Measurements from ENCODE around the gene LRRK2.
"Not testable (repeated sequence)": the region's sequence is repeated elsewhere in the genome, so short reads cannot be mapped to it uniquely, and the experiment has no call there.

The LRRK2 gene

GRCh38 chr12:40212566-40212965 is 12.2 kb upstream of the LRRK2 start:
- DNase-seq (ENCODE audit: low read depth in 2 of 2): no peak

- no peak for DNase-seq (ENCODE audit: low read depth in 2 of 2)
Observed at GRCh38 chr12:40215982-40216381, 8.8 kb upstream of the LRRK2 start.

- no peak for DNase-seq (ENCODE audit: low read depth in 2 of 2)
Observed at GRCh38 chr12:40216516-40217288, 8.1 kb upstream of the LRRK2 start.

GRCh38 chr12:40219760-40220159 is 5.0 kb upstream of the LRRK2 start:
- no peak for DNase-seq (ENCODE audit: low read depth in 2 of 2)

GRCh38 chr12:40222247-40222646 is 2.5 kb upstream of the LRRK2 start:
- DNase-seq (ENCODE audit: low read depth in 2 of 2): no peak

GRCh38 chr12:40223646-40224045 is 1.2 kb upstream of the LRRK2 start:
- DNase-seq (ENCODE audit: low read depth in 2 of 2): no peak

- DNase-seq (ENCODE audit: low read depth in 2 of 2): no peak
Observed at GRCh38 chr12:40225337-40225983, 663 bp downstream of the LRRK2 start.

- no peak for DNase-seq (ENCODE audit: low read depth in 2 of 2)
Observed at GRCh38 chr12:40225984-40226602, 1.3 kb downstream of the LRRK2 start.

GRCh38 chr12:40226705-40227104 is 1.9 kb downstream of the LRRK2 start:
- DNase-seq (ENCODE audit: low read depth in 2 of 2): no peak

GRCh38 chr12:40227447-40227846 is 2.6 kb downstream of the LRRK2 start:
- no peak for DNase-seq (ENCODE audit: low read depth in 2 of 2)

GRCh38 chr12:40228727-40229126 is 3.9 kb downstream of the LRRK2 start:
- no peak for DNase-seq (ENCODE audit: low read depth in 2 of 2)

- DNase-seq (ENCODE audit: low read depth in 2 of 2): no peak
Observed at GRCh38 chr12:40229690-40230651, 5.2 kb downstream of the LRRK2 start.

GRCh38 chr12:40232602-40233001 is 7.8 kb downstream of the LRRK2 start:
- no peak for DNase-seq (ENCODE audit: low read depth in 2 of 2)

GRCh38 chr12:40233741-40234367 is 9.1 kb downstream of the LRRK2 start:
- DNase-seq (ENCODE audit: low read depth in 2 of 2): no peak

- DNase-seq (ENCODE audit: low read depth in 2 of 2): no peak
Observed at GRCh38 chr12:40236357-40236850, 11.6 kb downstream of the LRRK2 start.

GRCh38 chr12:40238266-40238902 is 13.6 kb downstream of the LRRK2 start:
- DNase-seq (ENCODE audit: low read depth in 2 of 2): no peak

GRCh38 chr12:40238979-40239378 is 14.2 kb downstream of the LRRK2 start:
- DNase-seq (ENCODE audit: low read depth in 2 of 2): no peak

- DNase-seq (ENCODE audit: low read depth in 2 of 2): no peak
Observed at GRCh38 chr12:40240779-40241178, 16.0 kb downstream of the LRRK2 start.

- DNase-seq (ENCODE audit: low read depth in 2 of 2): no peak
Observed at GRCh38 chr12:40241741-40242140, 16.9 kb downstream of the LRRK2 start.

- not testable (repeated sequence) for DNase-seq (ENCODE audit: low read depth in 2 of 2)
Observed at GRCh38 chr12:40244526-40245156, 19.8 kb downstream of the LRRK2 start.

All from stimulated activated CD8-positive, alpha-beta memory T cell treated with anti-CD3 and anti-CD28 coated beads, Interleukin-2, amount 100 ng/mL, for 48 hours (primary cell).